Dendritic cell treated with granulocyte-macrophage colony-stimulating factor and Interleukin-4, amounts not matched to agents 40 ng/mL and 50 ng/mL, for 4 days (primary cell): ENCODE results near the gene HACD4.

ENCODE experiments used
- H3K27ac Mint-ChIP-seq: one replicate; pipeline ENCODE4 v1.8.0; 2022; ENCODE audit warnings: mild to moderate bottlenecking, mixed read lengths
- H3K27me3 Mint-ChIP-seq: one replicate; pipeline ENCODE4 v1.8.0; 2022; ENCODE audit warnings: mild to moderate bottlenecking, mixed read lengths
- H3K36me3 Mint-ChIP-seq: one replicate; pipeline ENCODE4 v1.8.0; 2022; ENCODE audit warnings: low read depth, mixed read lengths
- H3K4me1 Mint-ChIP-seq: one replicate; pipeline ENCODE4 v1.8.0; 2022; ENCODE audit warnings: low read depth, mixed read lengths
- H3K4me3 Mint-ChIP-seq: one replicate; pipeline ENCODE4 v1.8.0; 2022; ENCODE audit warnings: mild to moderate bottlenecking, moderate library complexity, mixed read lengths
- H3K9me3 Mint-ChIP-seq: one replicate; pipeline ENCODE4 v1.8.0; 2022; ENCODE audit warnings: mixed read lengths
- intact Hi-C: fragments of 100-400 bp; cut with micrococcal nuclease; formaldehyde crosslinking; loops from one replicate; pipeline ENCODE4 v1.15.0; 2022

The HACD4 gene

GRCh38 chr9:20996809-20997208 lies 34.6 kb downstream of the HACD4 start:
- Mint-ChIP-seq H3K27me3 (no peaks in the 10 kb centered on the region), H3K4me1 (peaks cover 18% of the 10 kb centered on the region), H3K4me3 (no peak overlapping the region), H3K9me3 (peaks cover 9% of the 10 kb centered on the region), H3K36me3 (peaks cover 29% of the 10 kb centered on the region), H3K27ac (no peak overlapping the region)
- intact Hi-C loops, result no loop called here

GRCh38 chr9:20995616-20996015 lies 35.8 kb downstream of the HACD4 start:
- H3K4me3 Mint-ChIP-seq, result no peak overlapping the region
- H3K9me3 Mint-ChIP-seq, result no peaks in the 10 kb centered on the region
- H3K36me3 Mint-ChIP-seq, result peaks cover 19% of the 10 kb centered on the region
- peaks cover 28% of the 10 kb centered on the region for H3K4me1 Mint-ChIP-seq
- no peak overlapping the region for H3K27ac Mint-ChIP-seq
- H3K27me3 Mint-ChIP-seq, result no peaks in the 10 kb centered on the region
- intact Hi-C loops, result no loop called here

GRCh38 chr9:20994486-20994885 lies 37.0 kb downstream of the HACD4 start:
- no peaks in the 10 kb centered on the region for H3K27me3 Mint-ChIP-seq
- H3K27ac Mint-ChIP-seq, result no peak overlapping the region
- no peaks in the 10 kb centered on the region for H3K9me3 Mint-ChIP-seq
- peaks cover 18% of the 10 kb centered on the region for H3K36me3 Mint-ChIP-seq
- peaks cover 38% of the 10 kb centered on the region for H3K4me1 Mint-ChIP-seq
- no peak overlapping the region for H3K4me3 Mint-ChIP-seq
- intact Hi-C loops, result no loop called here

DNA sequence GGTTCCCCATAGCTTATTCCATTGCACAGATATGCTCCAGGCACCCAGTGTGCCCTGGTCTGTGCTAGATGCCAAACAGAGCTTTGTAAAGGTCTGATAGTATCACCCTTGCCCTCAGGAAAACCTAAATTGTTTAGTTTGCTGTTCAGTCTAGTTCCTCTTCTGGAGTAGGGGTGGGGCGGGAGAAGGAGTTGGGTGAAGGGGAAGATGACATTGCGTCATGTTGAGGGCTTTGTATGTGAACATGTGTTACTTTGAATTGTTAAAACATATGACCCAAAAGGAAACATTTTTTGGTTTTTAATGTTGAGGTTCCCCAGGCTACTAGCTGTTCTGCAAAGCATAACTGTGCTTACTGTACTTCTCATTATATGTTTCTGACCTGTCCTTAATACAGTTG lies 40.6 kb downstream of the HACD4 start:
- intact Hi-C loops, result no loop called here
- Mint-ChIP-seq H3K36me3 (peaks cover 14% of the 10 kb centered on the region), H3K27me3 (no peaks in the 10 kb centered on the region), H3K4me1 (peaks cover 38% of the 10 kb centered on the region), H3K9me3 (no peaks in the 10 kb centered on the region), H3K27ac (peak overlapping the region; percentile 82), H3K4me3 (peak overlapping the region; percentile 1)

DNA sequence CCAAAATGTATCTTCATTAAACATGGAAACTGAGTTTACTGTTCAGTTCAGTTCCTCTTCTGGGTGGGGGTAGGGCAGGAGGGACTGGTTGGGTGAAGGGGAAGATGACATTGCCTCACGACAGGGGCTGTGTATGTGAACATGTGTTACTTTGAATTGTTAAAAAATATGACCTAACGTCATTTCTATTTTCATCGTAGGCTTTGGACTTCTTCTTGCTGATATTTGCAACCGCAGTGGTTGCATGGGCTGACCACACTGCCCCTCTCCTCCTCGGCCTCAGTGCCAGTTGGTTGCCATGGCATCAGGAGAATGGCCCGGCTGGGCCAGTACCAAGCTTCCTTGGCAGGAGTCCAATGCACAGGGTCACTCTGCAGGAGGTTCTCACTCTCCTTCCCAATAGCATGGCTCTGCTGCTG lies 41.5 kb downstream of the HACD4 start:
- Mint-ChIP-seq H3K4me3 (no peak overlapping the region), H3K9me3 (no peaks in the 10 kb centered on the region), H3K27me3 (no peaks in the 10 kb centered on the region), H3K27ac (peak overlapping the region; percentile 82), H3K4me1 (peaks cover 30% of the 10 kb centered on the region), H3K36me3 (peaks cover 14% of the 10 kb centered on the region)
- intact Hi-C loops, result no loop called here

DNA sequence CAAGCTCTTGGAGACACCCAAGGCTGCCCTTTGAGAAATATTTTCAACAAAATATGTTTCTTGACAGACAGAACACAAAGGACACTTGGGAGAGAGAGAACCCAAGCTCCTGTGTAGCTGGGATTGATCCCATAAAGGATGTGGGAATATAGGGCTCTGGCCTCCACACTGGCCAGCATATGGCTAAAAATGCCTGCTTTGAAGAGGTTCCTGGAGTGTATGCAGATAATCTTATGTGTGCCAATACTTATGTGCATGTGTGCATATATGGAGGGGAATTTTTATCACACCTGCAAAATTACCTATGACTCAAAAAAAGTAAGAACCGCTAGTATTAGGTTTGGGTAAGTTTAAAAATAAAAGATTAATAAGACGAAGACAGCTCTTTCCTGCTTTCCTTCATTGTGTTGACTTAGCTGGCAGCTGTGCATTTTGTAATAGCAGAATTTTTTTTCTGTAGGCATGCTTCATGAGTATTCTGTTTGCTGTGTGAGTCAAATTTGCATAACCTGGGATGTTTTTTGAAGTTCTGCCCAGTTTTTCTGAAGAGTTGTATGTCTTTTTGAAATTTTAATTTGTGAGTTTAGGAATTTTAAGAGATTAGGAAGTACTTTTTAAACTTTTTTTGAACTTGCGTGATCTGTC lies 42.6 kb downstream of the HACD4 start:
- H3K27me3 Mint-ChIP-seq, result no peaks in the 10 kb centered on the region
- peaks cover 14% of the 10 kb centered on the region for H3K36me3 Mint-ChIP-seq

GRCh38 chr9:20988061-20988460 lies 43.4 kb downstream of the HACD4 start:
- Mint-ChIP-seq H3K4me1 (peaks cover 30% of the 10 kb centered on the region), H3K9me3 (no peaks in the 10 kb centered on the region), H3K36me3 (peaks cover 8% of the 10 kb centered on the region), H3K27ac (no peak overlapping the region), H3K27me3 (no peaks in the 10 kb centered on the region), H3K4me3 (no peak overlapping the region)
- intact Hi-C loops, result no loop called here

More for the DNA sequence above, 42.6 kb downstream of the HACD4 start:
- no peak overlapping the region for H3K4me3 Mint-ChIP-seq
- peaks cover 30% of the 10 kb centered on the region for H3K4me1 Mint-ChIP-seq
- intact Hi-C loops, result no loop called here
- H3K27ac Mint-ChIP-seq, result no peak overlapping the region
- H3K9me3 Mint-ChIP-seq, result no peaks in the 10 kb centered on the region

- Mint-ChIP-seq H3K4me1 (peaks cover 30% of the 10 kb centered on the region), H3K9me3 (no peaks in the 10 kb centered on the region), H3K27me3 (no peaks in the 10 kb centered on the region), H3K4me3 (no peak overlapping the region), H3K27ac (no peak overlapping the region), H3K36me3 (peaks cover 10% of the 10 kb centered on the region)
- intact Hi-C loops, result no loop called here
Observed at GRCh38 chr9:20987521-20987920, 43.9 kb downstream of the HACD4 start.

DNA sequence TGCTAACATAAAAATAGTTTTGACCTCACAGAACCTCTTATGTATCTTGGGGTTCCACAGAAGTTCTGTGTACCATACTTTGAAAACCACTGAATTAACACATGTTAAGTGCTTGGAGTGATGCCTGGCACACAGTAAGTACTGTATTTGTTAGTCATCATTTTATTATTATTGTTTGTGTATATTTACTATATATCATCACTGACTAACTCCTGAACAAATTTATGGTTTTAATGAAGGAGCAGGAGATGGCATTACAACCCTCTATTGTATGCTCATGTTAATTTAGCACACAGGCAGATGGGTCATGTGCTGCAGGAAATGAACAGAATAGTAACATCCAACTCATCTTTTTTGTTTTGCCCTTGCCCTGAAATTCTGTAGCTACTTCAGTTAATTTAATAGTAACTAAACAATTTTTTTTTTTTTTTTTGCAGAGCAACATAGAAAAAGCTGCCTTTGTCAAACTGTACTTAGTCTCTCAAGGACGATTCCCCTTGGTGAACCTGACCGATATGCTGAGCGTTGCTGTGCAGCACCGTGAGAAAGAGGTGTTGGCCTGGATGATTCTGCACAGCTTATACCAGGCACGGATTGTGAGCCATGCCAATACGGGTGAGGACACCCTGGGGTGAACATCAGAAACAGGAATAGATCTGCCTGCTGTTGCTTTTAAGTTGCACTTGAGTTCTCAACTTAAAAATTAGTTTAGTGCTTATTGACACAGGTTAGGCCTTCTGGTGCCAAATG lies 45.4 kb downstream of the HACD4 start:
- H3K4me3 Mint-ChIP-seq, result no peak overlapping the region
- intact Hi-C loops, result no loop called here
- H3K36me3 Mint-ChIP-seq, result peaks cover 18% of the 10 kb centered on the region
- no peak overlapping the region for H3K27ac Mint-ChIP-seq
- H3K27me3 Mint-ChIP-seq, result no peaks in the 10 kb centered on the region
- no peaks in the 10 kb centered on the region for H3K9me3 Mint-ChIP-seq
- H3K4me1 Mint-ChIP-seq, result peaks cover 29% of the 10 kb centered on the region

DNA sequence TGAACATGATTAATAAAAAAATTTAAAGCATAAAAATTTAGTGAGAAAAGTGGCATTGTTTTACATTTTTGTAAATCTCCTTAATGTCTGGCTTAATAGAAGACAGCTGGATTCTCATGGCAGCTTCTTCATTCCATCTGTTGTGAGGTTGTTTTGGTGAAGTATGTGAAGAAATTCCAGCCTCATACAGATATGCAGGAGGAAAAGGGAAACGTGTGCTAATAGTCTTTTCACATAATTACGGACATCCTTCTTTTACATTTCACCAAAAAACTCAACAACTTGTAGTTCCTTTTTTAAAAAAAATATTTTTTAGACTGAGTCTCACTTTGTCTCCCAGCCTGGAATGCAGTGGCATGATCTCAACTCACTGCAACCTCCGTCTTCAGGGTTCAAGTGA lies 46.9 kb downstream of the HACD4 start:
- Mint-ChIP-seq H3K36me3 (peaks cover 11% of the 10 kb centered on the region), H3K27ac (peak overlapping the region; percentile 55), H3K4me1 (peaks cover 23% of the 10 kb centered on the region), H3K4me3 (no peak overlapping the region), H3K9me3 (no peaks in the 10 kb centered on the region), H3K27me3 (no peaks in the 10 kb centered on the region)
- intact Hi-C loops, result loop anchor here (5.0 kb wide), 2 partner anchors 43 to 113 kb away; no protein-coding TSS in a partner anchor

DNA sequence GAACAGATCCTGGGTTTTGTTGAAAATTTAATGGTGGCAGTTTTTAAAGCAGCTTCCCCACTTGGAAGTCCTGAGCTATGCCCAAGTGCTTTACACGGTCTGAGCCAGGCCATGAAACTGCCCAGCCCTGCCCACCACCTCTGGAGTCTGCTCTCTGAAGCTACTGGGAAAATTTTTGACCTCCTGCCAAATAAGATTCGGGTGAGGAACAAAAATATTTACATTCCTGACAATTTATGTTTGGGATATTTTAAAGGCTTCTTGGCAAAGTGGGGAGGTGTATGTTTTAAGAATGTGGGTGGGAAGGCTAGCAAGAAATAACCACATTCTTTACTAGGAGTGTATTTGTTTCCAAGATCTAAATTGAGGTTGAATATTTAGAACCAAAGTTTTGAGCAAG lies 50.0 kb downstream of the HACD4 start:
- intact Hi-C loops, result loop anchor here (5.0 kb wide), 2 partner anchors 46 to 116 kb away; no protein-coding TSS in a partner anchor
- peaks cover 14% of the 10 kb centered on the region for H3K4me1 Mint-ChIP-seq
- peak overlapping the region; percentile 60 for H3K27ac Mint-ChIP-seq
- no peaks in the 10 kb centered on the region for H3K27me3 Mint-ChIP-seq
- H3K4me3 Mint-ChIP-seq, result no peak overlapping the region
- H3K36me3 Mint-ChIP-seq, result peaks cover 29% of the 10 kb centered on the region
- no peaks in the 10 kb centered on the region for H3K9me3 Mint-ChIP-seq

- Mint-ChIP-seq H3K27me3 (no peaks in the 10 kb centered on the region), H3K9me3 (no peaks in the 10 kb centered on the region), H3K4me1 (peaks cover 14% of the 10 kb centered on the region), H3K27ac (peak overlapping the region; percentile 60), H3K36me3 (peaks cover 32% of the 10 kb centered on the region), H3K4me3 (no peak overlapping the region)
- intact Hi-C loops, result loop anchor here (5.0 kb wide), 2 partner anchors 46 to 116 kb away; no protein-coding TSS in a partner anchor
Observed at GRCh38 chr9:20980832-20981455, 50.5 kb downstream of the HACD4 start.

DNA sequence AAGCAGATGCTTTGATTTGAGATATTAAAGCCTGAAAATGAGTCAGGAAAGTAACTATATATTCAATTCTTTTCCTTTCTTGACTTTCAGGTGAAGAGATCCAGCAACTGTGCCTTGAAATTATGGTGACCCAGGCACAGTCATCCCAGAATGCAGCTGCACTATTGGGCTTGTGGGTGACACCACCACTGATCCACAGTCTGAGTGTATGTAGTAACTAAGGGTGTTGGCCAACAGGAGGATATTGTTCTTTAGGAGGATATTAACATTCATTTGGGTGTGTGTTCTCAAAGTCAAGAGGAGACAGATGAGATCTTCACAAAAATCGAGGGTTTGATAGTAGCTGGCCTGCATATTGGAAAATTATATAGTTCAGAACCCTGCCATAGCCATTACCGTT lies 53.2 kb downstream of the HACD4 start:
- intact Hi-C loops, result no loop called here
- peaks cover 14% of the 10 kb centered on the region for H3K4me1 Mint-ChIP-seq
- no peaks in the 10 kb centered on the region for H3K27me3 Mint-ChIP-seq
- H3K36me3 Mint-ChIP-seq, result peaks cover 32% of the 10 kb centered on the region
- H3K27ac Mint-ChIP-seq, result no peak overlapping the region
- H3K4me3 Mint-ChIP-seq, result no peak overlapping the region
- H3K9me3 Mint-ChIP-seq, result no peaks in the 10 kb centered on the region
